ENCODE data around the gene KAZN. TPM values are rescaled to one million over a fixed set of nuclear protein-coding genes. Genes with fewer than 3 reads are reported as not detected.

Gene KAZN
- total and polyA plus RNA-seq, 3 donors from 2014 or later: 12.1 to 14.6 (median 13.8) TPM

DNA sequence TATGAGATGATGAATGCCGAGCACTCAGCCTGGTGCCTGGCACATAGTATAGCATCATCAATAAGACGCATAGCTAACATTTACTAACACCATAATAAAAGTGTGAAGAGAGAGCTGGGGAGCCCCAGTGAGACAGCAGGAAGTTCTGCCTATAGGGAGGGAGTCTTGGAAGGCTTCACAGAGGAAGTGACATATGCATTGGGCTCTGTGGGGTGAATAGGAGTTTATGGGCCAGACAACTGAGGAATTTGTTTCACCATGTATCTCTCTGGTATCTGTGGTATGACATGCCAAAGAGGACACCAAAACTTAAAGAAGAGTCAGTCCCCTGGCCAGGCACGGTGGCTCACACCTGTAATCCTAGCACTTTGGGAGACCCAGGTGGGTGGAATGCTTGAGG, 436.8 kb downstream of the KAZN start:
- Histone ChIP-seq H3K4me1 (no peaks in the 10 kb centered on the region), H3K9me3 (no peaks in the 10 kb centered on the region), H3K36me3 (ENCODE audit: low read depth, missing control alignments) (no peaks in the 10 kb centered on the region), H3K4me3 (no peak overlapping the region), H3K27ac (no peak overlapping the region), H3K27me3 (no peaks in the 10 kb centered on the region)
- intact Hi-C loops (cut with DNase I; ENCODE audit: low total_unique reads): no loop called here
- 93 to 95% methylated on average over 3 of the region's 3 CpGs for WGBS, 2 donors
- DNase-seq: no peak
- TF ChIP-seq POLR2A (IDR thresholded peaks at IDR 0.05): no peak
- TF ChIP-seq, protein P1, sequence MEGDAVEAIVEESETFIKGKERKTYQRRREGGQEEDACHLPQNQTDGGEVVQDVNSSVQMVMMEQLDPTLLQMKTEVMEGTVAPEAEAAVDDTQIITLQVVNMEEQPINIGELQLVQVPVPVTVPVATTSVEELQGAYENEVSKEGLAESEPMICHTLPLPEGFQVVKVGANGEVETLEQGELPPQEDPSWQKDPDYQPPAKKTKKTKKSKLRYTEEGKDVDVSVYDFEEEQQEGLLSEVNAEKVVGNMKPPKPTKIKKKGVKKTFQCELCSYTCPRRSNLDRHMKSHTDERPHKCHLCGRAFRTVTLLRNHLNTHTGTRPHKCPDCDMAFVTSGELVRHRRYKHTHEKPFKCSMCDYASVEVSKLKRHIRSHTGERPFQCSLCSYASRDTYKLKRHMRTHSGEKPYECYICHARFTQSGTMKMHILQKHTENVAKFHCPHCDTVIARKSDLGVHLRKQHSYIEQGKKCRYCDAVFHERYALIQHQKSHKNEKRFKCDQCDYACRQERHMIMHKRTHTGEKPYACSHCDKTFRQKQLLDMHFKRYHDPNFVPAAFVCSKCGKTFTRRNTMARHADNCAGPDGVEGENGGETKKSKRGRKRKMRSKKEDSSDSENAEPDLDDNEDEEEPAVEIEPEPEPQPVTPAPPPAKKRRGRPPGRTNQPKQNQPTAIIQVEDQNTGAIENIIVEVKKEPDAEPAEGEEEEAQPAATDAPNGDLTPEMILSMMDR (IDR thresholded peaks at IDR 0.05): no peak

DNA sequence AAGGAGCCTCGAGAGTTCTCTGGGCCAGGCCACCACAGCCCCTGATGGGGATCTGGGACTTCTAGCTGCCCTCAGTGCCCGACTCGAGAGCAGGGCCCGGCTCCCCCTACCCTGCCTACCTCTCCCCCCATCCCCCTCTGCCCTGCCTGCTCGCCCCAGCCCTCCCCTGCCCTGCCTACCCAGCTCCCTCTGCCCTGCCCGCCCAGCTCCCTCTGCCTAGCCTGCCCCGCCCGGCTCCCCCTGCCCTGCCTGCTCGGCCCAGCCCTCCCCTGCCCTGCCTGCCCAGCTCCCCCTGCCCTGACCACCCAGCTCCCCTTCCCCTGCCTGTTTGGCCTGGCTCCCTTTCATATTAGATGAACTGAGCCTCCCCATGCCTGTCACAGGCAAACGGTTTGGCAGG, 437.6 kb downstream of the KAZN start:
- intact Hi-C loops (cut with DNase I; ENCODE audit: low total_unique reads): no loop called here
- H3K9me3 ChIP-seq: no peaks in the 10 kb centered on the region
- H3K4me3 ChIP-seq: no peak overlapping the region
- H3K36me3 ChIP-seq (ENCODE audit: low read depth, missing control alignments): no peaks in the 10 kb centered on the region
- H3K27me3 ChIP-seq: no peaks in the 10 kb centered on the region
- no peak for TF ChIP-seq POLR2A (IDR thresholded peaks at IDR 0.05)
- TF ChIP-seq, protein P1 (IDR thresholded peaks at IDR 0.05): no peak
- DNase-seq: no peak
- 89 to 95% methylated on average over 8 of the region's 10 CpGs for WGBS, 2 donors
- no peak overlapping the region for H3K27ac ChIP-seq
- no peaks in the 10 kb centered on the region for H3K4me1 ChIP-seq

DNA sequence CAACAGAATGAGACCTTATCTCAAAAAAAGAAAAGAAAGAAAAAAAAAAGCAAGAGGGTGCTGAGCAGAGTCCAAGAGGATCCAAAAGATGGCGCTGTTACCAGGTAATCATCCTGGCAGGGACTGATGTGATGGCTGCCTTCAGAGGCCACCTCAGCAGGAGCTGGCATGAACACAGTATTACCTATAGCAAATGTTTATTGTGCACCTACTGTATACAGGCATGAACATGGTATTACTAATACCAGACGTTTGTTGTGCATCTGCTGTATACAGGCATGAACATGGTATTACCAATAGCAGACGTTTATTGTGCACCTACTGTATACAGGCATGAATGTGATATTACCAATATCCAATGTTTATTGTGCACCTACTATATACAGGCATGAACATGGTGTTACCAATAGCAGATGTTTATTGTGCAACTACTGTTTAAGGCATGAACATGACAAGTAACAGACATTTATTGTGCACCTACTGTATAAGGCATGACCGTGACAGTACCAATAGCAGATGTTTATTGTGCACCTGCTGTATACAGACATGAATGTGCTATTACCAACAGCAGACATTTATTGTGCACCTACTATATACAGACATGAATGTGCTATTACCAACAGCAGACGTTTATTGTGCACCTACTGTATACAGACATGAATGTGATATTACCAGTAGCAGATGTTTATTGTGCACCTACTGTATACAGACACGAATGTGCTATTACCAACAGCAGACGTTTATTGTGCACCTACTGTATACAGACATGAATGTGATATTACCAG, 439.9 kb downstream of the KAZN start:
- H3K27me3 ChIP-seq: no peaks in the 10 kb centered on the region
- no peak overlapping the region for H3K4me3 ChIP-seq
- no peaks in the 10 kb centered on the region for H3K36me3 ChIP-seq (ENCODE audit: low read depth, missing control alignments)
- no peaks in the 10 kb centered on the region for H3K4me1 ChIP-seq
- 77 to 85% methylated on average over 7 of the region's 7 CpGs for WGBS, 2 donors
- H3K9me3 ChIP-seq: no peaks in the 10 kb centered on the region
- no peak for DNase-seq
- H3K27ac ChIP-seq: no peak overlapping the region
- TF ChIP-seq, protein P1 (IDR thresholded peaks at IDR 0.05): no peak
- no peak for TF ChIP-seq POLR2A (IDR thresholded peaks at IDR 0.05)
- intact Hi-C loops (cut with DNase I; ENCODE audit: low total_unique reads): no loop called here

DNA sequence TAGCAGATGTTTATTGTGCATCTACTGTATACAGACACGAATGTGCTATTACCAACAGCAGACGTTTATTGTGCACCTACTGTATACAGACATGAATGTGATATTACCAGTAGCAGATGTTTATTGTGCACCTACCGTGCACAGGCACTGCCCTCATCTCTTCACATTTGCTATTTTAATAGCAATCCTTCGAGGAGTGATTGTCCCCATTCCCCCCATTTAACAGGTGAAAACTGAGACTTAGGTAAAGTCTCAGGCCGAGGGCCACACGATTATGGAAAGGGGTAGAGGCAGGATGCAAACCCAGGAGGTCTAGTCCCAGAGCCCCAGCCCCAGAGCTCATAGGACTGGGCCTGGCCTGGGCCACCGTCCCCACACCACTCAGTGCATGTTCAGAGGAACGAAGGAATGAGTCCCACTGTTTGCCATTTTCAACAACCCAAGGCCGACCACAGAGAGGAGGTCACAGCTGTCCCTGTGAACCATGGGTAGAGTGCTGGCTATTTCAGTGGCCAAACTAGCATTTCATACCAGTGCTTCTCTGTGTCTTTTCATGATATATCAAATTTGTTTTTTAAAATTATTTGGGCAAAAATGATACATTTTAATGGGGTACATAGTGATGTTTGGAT, 440.6 kb downstream of the KAZN start:
- no peaks in the 10 kb centered on the region for H3K4me1 ChIP-seq
- no peak overlapping the region for H3K27ac ChIP-seq
- H3K36me3 ChIP-seq (ENCODE audit: low read depth, missing control alignments): no peaks in the 10 kb centered on the region
- H3K9me3 ChIP-seq: no peaks in the 10 kb centered on the region
- no peak for DNase-seq
- no peak overlapping the region for H3K4me3 ChIP-seq
- TF ChIP-seq POLR2A (IDR thresholded peaks at IDR 0.05): no peak
- TF ChIP-seq, protein P1 (IDR thresholded peaks at IDR 0.05): no peak
- WGBS, 2 donors: 74 to 87% methylated on average over 9 of the region's 9 CpGs
- no peaks in the 10 kb centered on the region for H3K27me3 ChIP-seq
- intact Hi-C loops (cut with DNase I; ENCODE audit: low total_unique reads): no loop called here

Measured in testis (tissue), 3 donors.